Measurements from ENCODE around the gene TBC1D22B.

- TF ChIP-seq CTCF (conservative IDR thresholded peaks at IDR 0.05; ENCODE audit: low read length) (no peak), EZH2phosphoT487 (IDR thresholded peaks at IDR 0.05; ENCODE audit: borderline replicate concordance) (no peak)
Measured at GRCh38 chr6:37293426-37293825, 35.9 kb downstream of the TBC1D22B start.

All from Loucy (cell line).